NCI-H2227 treated with DMSO at 0.1 percent for 48 hours (cell line): ENCODE data around the gene KLF6.

Source experiments
- DNase-seq: peaks from one replicate; lab custom pipeline; 2025; lab: John Stamatoyannopoulos, UW

KLF6 gene

GRCh38 chr10:3784510-3785250 is at the start of gene KLF6:
TSS of gene KLF6 (minus strand) at chr10:3785209. CDS start at chr10:3785014, 195 bp downstream.
- DNase-seq = no peak

- DNase-seq = no peak
Observed at GRCh38 chr10:3834404-3834803, 49.4 kb upstream of the KLF6 start.

GRCh38 chr10:3833046-3833445 is 48.0 kb upstream of the KLF6 start:
- DNase-seq = no peak

- no peak for DNase-seq
Observed at GRCh38 chr10:3832022-3832786, 47.2 kb upstream of the KLF6 start.

- no peak for DNase-seq
Observed at GRCh38 chr10:3831608-3832007, 46.6 kb upstream of the KLF6 start.

- no peak for DNase-seq
Observed at GRCh38 chr10:3830946-3831345, 45.9 kb upstream of the KLF6 start.

- no peak for DNase-seq
Observed at GRCh38 chr10:3829156-3830050, 44.4 kb upstream of the KLF6 start.

GRCh38 chr10:3828404-3829155 is 43.6 kb upstream of the KLF6 start:
- no peak for DNase-seq

GRCh38 chr10:3827768-3828403 is 42.9 kb upstream of the KLF6 start:
- DNase-seq = no peak

GRCh38 chr10:3827266-3827665 is 42.3 kb upstream of the KLF6 start:
- no peak for DNase-seq

GRCh38 chr10:3825862-3826351 is 40.9 kb upstream of the KLF6 start:
- no peak for DNase-seq

- no peak for DNase-seq
Observed at GRCh38 chr10:3825244-3825643, 40.2 kb upstream of the KLF6 start.

GRCh38 chr10:3822541-3823330 is 37.7 kb upstream of the KLF6 start:
- DNase-seq = no peak

- no peak for DNase-seq
Observed at GRCh38 chr10:3820255-3820654, 35.2 kb upstream of the KLF6 start.

GRCh38 chr10:3816995-3817394 is 32.0 kb upstream of the KLF6 start:
- no peak for DNase-seq

GRCh38 chr10:3814838-3815220 is 29.8 kb upstream of the KLF6 start:
- DNase-seq = no peak

GRCh38 chr10:3813986-3814837 is 29.2 kb upstream of the KLF6 start:
- no peak for DNase-seq

GRCh38 chr10:3813267-3813666 is 28.3 kb upstream of the KLF6 start:
- DNase-seq = no peak

GRCh38 chr10:3812141-3812540 is 27.1 kb upstream of the KLF6 start:
- no peak for DNase-seq
